Measurements from ENCODE around the gene ENHO.

DNA sequence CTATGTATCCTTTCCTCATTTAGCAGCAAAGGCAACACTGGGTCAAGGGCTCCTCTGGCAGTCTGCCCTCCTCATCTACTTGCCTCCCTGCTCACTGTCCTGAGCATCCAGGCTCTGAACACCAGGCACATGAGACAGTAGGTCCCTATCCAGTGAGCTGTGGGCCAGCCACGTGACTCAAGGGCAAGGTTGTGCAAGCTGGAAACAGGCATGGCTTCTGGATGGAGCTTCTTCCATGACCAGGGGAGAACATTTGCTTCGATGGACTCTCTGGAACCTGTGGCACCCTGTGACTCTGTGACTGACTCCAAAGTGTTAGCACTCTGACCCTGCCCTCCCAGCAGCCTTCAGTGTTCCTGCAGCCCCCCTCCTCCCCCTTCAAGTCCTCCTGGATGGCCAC is 31.2 kb downstream of the ENHO start:
- TF ChIP-seq EZH2 (IDR thresholded peaks at IDR 0.05; ENCODE audit: insufficient read depth, poor library complexity, severe bottlenecking) (no peak), EZH2phosphoT487 (IDR thresholded peaks at IDR 0.05; ENCODE audit: insufficient read depth, low read depth) (no peak)

Data from GM23248 (cell line).